GM23338 (cell line): Measurements from ENCODE around the gene SCN9A.

Experiments
- CTCF ChIP-seq, 2 experiments: fragments of 200-600 bp in 1 of 2; sonication (generic) in 1 of 2; conservative IDR thresholded peaks; 2 replicates each; pipeline versions ENCODE4 v1.5.1 to v1.6.1; 2016 to 2017; ENCODE audit warnings: antibody characterized with exemption in 2 of 2, low read depth in 2 of 2, mild to moderate bottlenecking in 2 of 2, moderate library complexity in 1 of 2
- EZH2phosphoT487 ChIP-seq: fragments of 200-600 bp; sonication (generic); IDR thresholded peaks from one replicate; pipeline ENCODE4 v1.8.1; 2018; ENCODE audit warnings: antibody characterized with exemption; ENCODE audit not compliant: unreplicated experiment

- no peak for TF ChIP-seq EZH2phosphoT487
- no peak for TF ChIP-seq CTCF (conservative IDR thresholded peaks at IDR 0.05; ENCODE audit: low read depth in 2 of 2)
Measured at GRCh38 chr2:166224197-166224596, 151.5 kb downstream of the SCN9A start.
